ENCODE data around the gene CNTROB.

DNA sequence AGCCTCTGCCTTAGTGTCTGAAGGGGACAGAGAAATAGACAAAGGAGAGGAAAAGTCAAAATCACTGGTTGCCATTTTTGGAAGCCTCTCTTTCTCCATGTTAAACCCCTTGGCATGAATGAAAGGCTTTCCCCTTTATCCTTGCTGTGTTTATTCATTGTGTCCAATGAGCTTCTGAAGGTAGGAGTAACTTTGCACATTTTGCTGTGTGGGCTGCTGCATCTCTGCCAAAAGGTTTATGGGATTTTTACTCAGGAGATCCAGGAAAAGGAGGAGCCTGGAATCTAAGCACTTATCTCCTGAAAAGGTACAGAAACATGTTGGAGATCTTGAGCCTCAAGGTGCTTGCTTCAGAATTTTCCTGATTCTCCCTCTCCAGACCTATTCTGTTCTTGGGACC, 3.9 kb downstream of the CNTROB start:
- TF ChIP-seq CTCF (IDR thresholded peaks at IDR 0.05; ENCODE audit: poor library complexity, severe bottlenecking) (no peak), EZH2 (IDR thresholded peaks at IDR 0.05; ENCODE audit: borderline replicate concordance, insufficient read depth, low read length, poor library complexity, severe bottlenecking) (no peak), POLR2AphosphoS5 (IDR thresholded peaks at IDR 0.05) (no peak), MXI1 (conservative IDR thresholded peaks at IDR 0.05; ENCODE audit: poor library complexity, severe bottlenecking) (no peak), TAF1 (IDR thresholded peaks at IDR 0.05; ENCODE audit: low read depth) (no peak), SMC3 (conservative IDR thresholded peaks at IDR 0.05; ENCODE audit: poor library complexity) (no peak)
- TF ChIP-seq, protein P1, sequence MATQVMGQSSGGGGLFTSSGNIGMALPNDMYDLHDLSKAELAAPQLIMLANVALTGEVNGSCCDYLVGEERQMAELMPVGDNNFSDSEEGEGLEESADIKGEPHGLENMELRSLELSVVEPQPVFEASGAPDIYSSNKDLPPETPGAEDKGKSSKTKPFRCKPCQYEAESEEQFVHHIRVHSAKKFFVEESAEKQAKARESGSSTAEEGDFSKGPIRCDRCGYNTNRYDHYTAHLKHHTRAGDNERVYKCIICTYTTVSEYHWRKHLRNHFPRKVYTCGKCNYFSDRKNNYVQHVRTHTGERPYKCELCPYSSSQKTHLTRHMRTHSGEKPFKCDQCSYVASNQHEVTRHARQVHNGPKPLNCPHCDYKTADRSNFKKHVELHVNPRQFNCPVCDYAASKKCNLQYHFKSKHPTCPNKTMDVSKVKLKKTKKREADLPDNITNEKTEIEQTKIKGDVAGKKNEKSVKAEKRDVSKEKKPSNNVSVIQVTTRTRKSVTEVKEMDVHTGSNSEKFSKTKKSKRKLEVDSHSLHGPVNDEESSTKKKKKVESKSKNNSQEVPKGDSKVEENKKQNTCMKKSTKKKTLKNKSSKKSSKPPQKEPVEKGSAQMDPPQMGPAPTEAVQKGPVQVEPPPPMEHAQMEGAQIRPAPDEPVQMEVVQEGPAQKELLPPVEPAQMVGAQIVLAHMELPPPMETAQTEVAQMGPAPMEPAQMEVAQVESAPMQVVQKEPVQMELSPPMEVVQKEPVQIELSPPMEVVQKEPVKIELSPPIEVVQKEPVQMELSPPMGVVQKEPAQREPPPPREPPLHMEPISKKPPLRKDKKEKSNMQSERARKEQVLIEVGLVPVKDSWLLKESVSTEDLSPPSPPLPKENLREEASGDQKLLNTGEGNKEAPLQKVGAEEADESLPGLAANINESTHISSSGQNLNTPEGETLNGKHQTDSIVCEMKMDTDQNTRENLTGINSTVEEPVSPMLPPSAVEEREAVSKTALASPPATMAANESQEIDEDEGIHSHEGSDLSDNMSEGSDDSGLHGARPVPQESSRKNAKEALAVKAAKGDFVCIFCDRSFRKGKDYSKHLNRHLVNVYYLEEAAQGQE (IDR thresholded peaks at IDR 0.05; ENCODE audit: borderline replicate concordance): no peak

Measured in neural cell (in vitro differentiated cells).